WI38 (cell line): ENCODE data around the gene NKX6-2.

Experiments used
- H3K4me3 ChIP-seq: 2 replicates; pipeline ENCODE4 v1.5.1; 2011; ENCODE audit warnings: low read depth, mild to moderate bottlenecking, control low read depth, low read length
- CTCF ChIP-seq: IDR thresholded peaks from 2 replicates; pipeline ENCODE4 v1.5.1; 2012; ENCODE audit warnings: low read depth, mild to moderate bottlenecking, control low read depth, low read length

The NKX6-2 gene

GRCh38 chr10:132754071-132754470 lies 31.9 kb downstream of the NKX6-2 start:
- no peak overlapping the region for H3K4me3 ChIP-seq
- TF ChIP-seq CTCF: no peak

- no peak overlapping the region for H3K4me3 ChIP-seq
- TF ChIP-seq CTCF: no peak
Measured at GRCh38 chr10:132753596-132753995, 32.4 kb downstream of the NKX6-2 start.

GRCh38 chr10:132752961-132753360 lies 33.0 kb downstream of the NKX6-2 start:
- TF ChIP-seq CTCF: no peak

GRCh38 chr10:132752378-132752777 lies 33.6 kb downstream of the NKX6-2 start:
- no peak for TF ChIP-seq CTCF
- no peak overlapping the region for H3K4me3 ChIP-seq

More at GRCh38 chr10:132752961-132753360, 33.0 kb downstream of the NKX6-2 start:
- H3K4me3 ChIP-seq: no peak overlapping the region

GRCh38 chr10:132750936-132751335 lies 35.0 kb downstream of the NKX6-2 start:
- no peak overlapping the region for H3K4me3 ChIP-seq
- no peak for TF ChIP-seq CTCF

GRCh38 chr10:132749371-132749795 lies 36.6 kb downstream of the NKX6-2 start:
- no peak for TF ChIP-seq CTCF

GRCh38 chr10:132748545-132749370 lies 37.2 kb downstream of the NKX6-2 start:
- no peak for TF ChIP-seq CTCF
- H3K4me3 ChIP-seq: no peak overlapping the region

More at GRCh38 chr10:132749371-132749795, 36.6 kb downstream of the NKX6-2 start:
- no peak overlapping the region for H3K4me3 ChIP-seq
